Osteocyte (in vitro differentiated cells): ENCODE results near the gene KCNC2. TPM values are rescaled to one million over a fixed set of nuclear protein-coding genes. Genes with fewer than 3 reads are reported as not detected.

ENCODE experiments used
- DNase-seq: peaks from one replicate; pipeline ENCODE4 v3.0.0; 2021; ENCODE audit warnings: mixed read lengths; ENCODE audit not compliant: unreplicated experiment; ENCODE audit errors: extremely low spot score
- H3K27ac Mint-ChIP-seq: one replicate; pipeline ENCODE4 v1.8.0; 2021; ENCODE audit warnings: mild to moderate bottlenecking, mixed read lengths; ENCODE audit not compliant: unreplicated experiment
- H3K27me3 Mint-ChIP-seq: one replicate; pipeline ENCODE4 v1.8.0; 2021; ENCODE audit warnings: mixed read lengths; ENCODE audit not compliant: unreplicated experiment
- H3K36me3 Mint-ChIP-seq: one replicate; pipeline ENCODE4 v1.8.0; 2021; ENCODE audit warnings: mixed read lengths; ENCODE audit not compliant: unreplicated experiment
- H3K4me1 Mint-ChIP-seq: one replicate; pipeline ENCODE4 v1.8.0; 2021; ENCODE audit warnings: mixed read lengths; ENCODE audit not compliant: unreplicated experiment
- H3K4me3 Mint-ChIP-seq: one replicate; pipeline ENCODE4 v1.8.0; 2021; ENCODE audit warnings: mild to moderate bottlenecking, moderate library complexity, mixed read lengths; ENCODE audit not compliant: unreplicated experiment
- H3K9me3 Mint-ChIP-seq: one replicate; pipeline ENCODE4 v1.8.0; 2021; ENCODE audit warnings: mixed read lengths; ENCODE audit not compliant: unreplicated experiment
- long read RNA-seq: library from polyadenylated mRNA; unstranded; transcript quantifications from one replicate; pipeline ENCODE4 v2.0.0, GENCODE V29; 2021
- total RNA-seq: library from RNA; stranded (reverse); gene quantifications from 2 replicates; pipeline ENCODE4 v1.2.1, GENCODE V29; 2021
- TF ChIP-seq, protein P1 (sequence below): fragments of 200-600 bp; sonication (generic); IDR thresholded peaks from 2 replicates; pipeline ENCODE4 v1.5.0; 2021; ENCODE audit warnings: antibody characterized with exemption, mild to moderate bottlenecking, moderate library complexity

KCNC2 gene
- not detected in 2 replicates for total RNA-seq
- long read RNA-seq, result 0 reads

DNA sequence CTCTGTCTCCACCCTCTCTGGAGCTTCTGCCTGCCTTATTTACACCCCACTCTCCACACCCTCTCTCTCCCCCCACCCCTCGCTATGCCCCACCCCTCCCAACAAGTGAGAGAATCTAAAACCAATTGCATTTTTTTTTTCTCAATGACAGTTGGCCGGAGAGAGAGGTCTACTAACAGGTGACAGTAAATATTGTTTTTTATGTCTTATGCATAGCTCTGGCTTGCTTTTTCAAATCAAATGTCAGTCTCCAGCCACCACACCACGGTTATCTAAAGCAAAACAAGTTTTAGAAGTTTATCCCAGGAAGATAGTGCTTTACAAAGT lies at the start of gene KCNC2:
TSS of gene KCNC2 (minus strand) at position 28 of the 327 bp plus-strand sequence.
- Mint-ChIP-seq H3K27ac (no peak within 1 kb of the TSS), H3K36me3 (no peaks in the 10 kb centered on the region), H3K4me3 (no peak within 1 kb of the TSS), H3K27me3 (peaks cover 42% of the 10 kb centered on the region), H3K4me1 (peaks cover 1% of the 10 kb centered on the region), H3K9me3 (no peaks in the 10 kb centered on the region)
- TF ChIP-seq, protein P1, sequence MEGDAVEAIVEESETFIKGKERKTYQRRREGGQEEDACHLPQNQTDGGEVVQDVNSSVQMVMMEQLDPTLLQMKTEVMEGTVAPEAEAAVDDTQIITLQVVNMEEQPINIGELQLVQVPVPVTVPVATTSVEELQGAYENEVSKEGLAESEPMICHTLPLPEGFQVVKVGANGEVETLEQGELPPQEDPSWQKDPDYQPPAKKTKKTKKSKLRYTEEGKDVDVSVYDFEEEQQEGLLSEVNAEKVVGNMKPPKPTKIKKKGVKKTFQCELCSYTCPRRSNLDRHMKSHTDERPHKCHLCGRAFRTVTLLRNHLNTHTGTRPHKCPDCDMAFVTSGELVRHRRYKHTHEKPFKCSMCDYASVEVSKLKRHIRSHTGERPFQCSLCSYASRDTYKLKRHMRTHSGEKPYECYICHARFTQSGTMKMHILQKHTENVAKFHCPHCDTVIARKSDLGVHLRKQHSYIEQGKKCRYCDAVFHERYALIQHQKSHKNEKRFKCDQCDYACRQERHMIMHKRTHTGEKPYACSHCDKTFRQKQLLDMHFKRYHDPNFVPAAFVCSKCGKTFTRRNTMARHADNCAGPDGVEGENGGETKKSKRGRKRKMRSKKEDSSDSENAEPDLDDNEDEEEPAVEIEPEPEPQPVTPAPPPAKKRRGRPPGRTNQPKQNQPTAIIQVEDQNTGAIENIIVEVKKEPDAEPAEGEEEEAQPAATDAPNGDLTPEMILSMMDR, result no peak
- DNase-seq, result no peak

GRCh38 chr12:75259143-75259542 lies 49.5 kb upstream of the KCNC2 start:
- Mint-ChIP-seq H3K36me3 (no peaks in the 10 kb centered on the region), H3K9me3 (no peaks in the 10 kb centered on the region), H3K4me1 (no peaks in the 10 kb centered on the region), H3K27me3 (peaks cover 7% of the 10 kb centered on the region), H3K4me3 (no peak overlapping the region), H3K27ac (no peak overlapping the region)
- DNase-seq, result no peak
- TF ChIP-seq, protein P1, result no peak

DNA sequence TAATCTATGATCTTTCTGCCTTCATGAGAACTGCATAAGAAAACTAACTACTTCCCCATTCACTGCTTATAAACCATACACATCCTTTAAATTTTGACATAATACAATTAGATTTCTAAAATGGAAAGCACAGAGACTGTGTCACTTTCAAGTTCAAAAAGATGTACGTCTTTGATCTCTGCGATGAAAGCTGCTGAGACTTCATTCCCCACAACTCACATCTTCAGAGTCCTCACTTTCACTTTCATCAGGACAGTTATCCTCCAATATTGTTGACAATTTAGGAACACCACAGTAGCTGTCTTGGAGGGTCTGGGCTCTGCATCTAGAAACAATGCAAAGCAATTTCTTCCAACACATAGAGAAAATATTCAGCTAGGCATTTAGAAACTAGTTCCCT lies 47.9 kb upstream of the KCNC2 start:
- H3K36me3 Mint-ChIP-seq, result no peaks in the 10 kb centered on the region
- no peaks in the 10 kb centered on the region for H3K4me1 Mint-ChIP-seq
- no peak for DNase-seq
- H3K27ac Mint-ChIP-seq, result no peak overlapping the region
- H3K27me3 Mint-ChIP-seq, result peaks cover 7% of the 10 kb centered on the region
- TF ChIP-seq, protein P1, result no peak
- H3K9me3 Mint-ChIP-seq, result no peaks in the 10 kb centered on the region
- no peak overlapping the region for H3K4me3 Mint-ChIP-seq

- no peaks in the 10 kb centered on the region for H3K36me3 Mint-ChIP-seq
- peaks cover 11% of the 10 kb centered on the region for H3K27me3 Mint-ChIP-seq
- no peaks in the 10 kb centered on the region for H3K4me1 Mint-ChIP-seq
- H3K4me3 Mint-ChIP-seq, result no peak overlapping the region
- TF ChIP-seq, protein P1, result no peak
- peaks cover 13% of the 10 kb centered on the region for H3K9me3 Mint-ChIP-seq
- H3K27ac Mint-ChIP-seq, result no peak overlapping the region
- DNase-seq, result no peak
Measured at GRCh38 chr12:75245108-75245507, 35.5 kb upstream of the KCNC2 start.

DNA sequence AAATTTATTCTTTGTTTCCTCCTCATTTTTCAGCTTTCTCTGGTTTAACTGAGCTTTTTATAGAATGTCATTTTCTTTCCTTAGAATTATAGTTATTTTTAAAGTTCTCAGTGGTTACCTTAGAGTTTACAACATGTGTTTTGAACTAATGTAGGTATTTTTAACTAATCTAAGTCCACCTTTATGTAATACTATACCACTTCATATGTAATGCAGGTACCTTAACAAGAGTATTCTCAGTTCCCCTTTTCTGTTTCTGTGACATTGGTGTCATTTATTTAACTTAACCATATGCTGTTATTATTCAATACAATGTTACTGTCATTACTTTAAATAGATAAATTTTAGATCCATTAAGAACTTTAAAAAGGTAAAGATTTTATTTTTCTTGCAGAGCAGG lies 30.3 kb upstream of the KCNC2 start:
- Mint-ChIP-seq H3K36me3 (no peaks in the 10 kb centered on the region), H3K27ac (no peak overlapping the region), H3K27me3 (peaks cover 6% of the 10 kb centered on the region), H3K4me3 (no peak overlapping the region), H3K9me3 (peaks cover 19% of the 10 kb centered on the region), H3K4me1 (peaks cover 3% of the 10 kb centered on the region)
- TF ChIP-seq, protein P1, result no peak
- no peak for DNase-seq
